Neuronal stem cell (in vitro differentiated cells): ENCODE measurements around the gene SND1.
A peak's percentile ranks its signal among the peaks of the same experiment; 100 is the strongest.

ENCODE experiments used
- DNase-seq: peaks from one replicate; pipeline ENCODE4 v3.0.0-alpha.2; 2013; ENCODE audit warnings: low spot score
- H2AFZ ChIP-seq: one replicate; pipeline ENCODE4 v1.6.1; 2013; ENCODE audit warnings: mild to moderate bottlenecking, low read length, inconsistent platforms
- H2AK5ac ChIP-seq: 2 replicates; pipeline ENCODE4 v1.6.1; 2013; ENCODE audit warnings: low read depth, mild to moderate bottlenecking, inconsistent platforms, low read length, moderate library complexity, mixed read lengths
- H2BK120ac ChIP-seq: 2 replicates; pipeline ENCODE4 v1.6.1; 2013; ENCODE audit warnings: low read depth, mild to moderate bottlenecking, inconsistent platforms, low read length, moderate library complexity, mixed read lengths
- H2BK12ac ChIP-seq: one replicate; pipeline ENCODE4 v1.6.1; 2013; ENCODE audit warnings: low read length, inconsistent platforms
- H2BK15ac ChIP-seq: 2 replicates; pipeline ENCODE4 v1.6.1; 2013; ENCODE audit warnings: mild to moderate bottlenecking, low read length, inconsistent platforms, mixed read lengths
- H2BK5ac ChIP-seq: one replicate; pipeline ENCODE4 v1.6.1; 2013; ENCODE audit warnings: inconsistent platforms, mild to moderate bottlenecking, low read length, moderate library complexity
- H3K14ac ChIP-seq: one replicate; pipeline ENCODE4 v1.6.1; 2013; ENCODE audit warnings: low read length, inconsistent platforms
- H3K18ac ChIP-seq: 2 replicates; pipeline ENCODE4 v1.6.1; 2013; ENCODE audit warnings: low read length, inconsistent platforms
- H3K23ac ChIP-seq: 2 replicates; pipeline ENCODE4 v1.6.1; 2013; ENCODE audit warnings: low read depth, mild to moderate bottlenecking, mixed read lengths, low read length, inconsistent platforms; ENCODE audit not compliant: poor library complexity
- H3K27ac ChIP-seq: replicated peaks from 3 replicates; pipeline ENCODE4 v1.5.1; 2013; ENCODE audit warnings: low read length, inconsistent platforms
- H3K27me3 ChIP-seq, 3 experiments: 2 replicates each; pipeline ENCODE4 v1.6.1; 2013; ENCODE audit warnings: low read length in 3 of 3, mild to moderate bottlenecking in 2 of 3, inconsistent platforms in 1 of 3, low read depth in 1 of 3, mixed read lengths in 1 of 3, moderate library complexity in 1 of 3; ENCODE audit not compliant: control insufficient read depth in 3 of 3, insufficient read depth in 3 of 3
- H3K36me3 ChIP-seq, 2 donors: replicated peaks in 1 of 2; 2 replicates each; pipeline ENCODE4 v1.6.1; 2013; ENCODE audit warnings: low read length in 2 of 2; ENCODE audit not compliant: control insufficient read depth in 2 of 2, insufficient read depth in 2 of 2
- H3K4ac ChIP-seq: 2 replicates; pipeline ENCODE4 v1.6.1; 2013; ENCODE audit warnings: inconsistent platforms, mild to moderate bottlenecking, low read length, moderate library complexity
- H3K4me1 ChIP-seq, 2 donors: 1 replicate in 1 of 2; 2 replicates in 1 of 2; pipeline ENCODE4 v1.6.1; 2013; ENCODE audit warnings: low read length in 2 of 2, low read depth in 1 of 2; ENCODE audit not compliant: control insufficient read depth in 2 of 2, insufficient read depth in 1 of 2
- H3K4me2 ChIP-seq: one replicate; pipeline ENCODE4 v1.6.1; 2013; ENCODE audit warnings: mild to moderate bottlenecking, low read length, inconsistent platforms; ENCODE audit not compliant: insufficient read depth, poor library complexity, severe bottlenecking
- H3K4me3 ChIP-seq, 2 donors: 2 replicates each; pipeline ENCODE4 v1.5.1; 2013; ENCODE audit warnings: low read length in 2 of 2, mild to moderate bottlenecking in 2 of 2, inconsistent platforms in 1 of 2, moderate library complexity in 1 of 2
- H3K79me1 ChIP-seq: one replicate; pipeline ENCODE4 v1.6.1; 2013; ENCODE audit warnings: low read depth, mild to moderate bottlenecking, inconsistent platforms, low read length, moderate library complexity
- H3K9ac ChIP-seq: one replicate; pipeline ENCODE4 v1.6.1; 2013; ENCODE audit warnings: mild to moderate bottlenecking, low read depth, low read length, inconsistent platforms; ENCODE audit not compliant: poor library complexity
- H3K9me3 ChIP-seq, 2 donors: replicated peaks in 1 of 2; 2 replicates each; pipeline versions ENCODE3 to v1.6.1; 2013; ENCODE audit warnings: low read length in 2 of 2, mild to moderate bottlenecking in 2 of 2, inconsistent platforms in 1 of 2, low read depth in 1 of 2, mixed read lengths in 1 of 2, moderate library complexity in 1 of 2; ENCODE audit not compliant: control insufficient read depth in 2 of 2, insufficient read depth in 1 of 2
- H4K8ac ChIP-seq: one replicate; pipeline ENCODE4 v1.6.1; 2013; ENCODE audit warnings: low read depth, mild to moderate bottlenecking, inconsistent platforms, low read length, moderate library complexity
- H4K91ac ChIP-seq: one replicate; pipeline ENCODE4 v1.6.1; 2013; ENCODE audit warnings: low read length, low read depth, mild to moderate bottlenecking, inconsistent platforms; ENCODE audit not compliant: poor library complexity
- WGBS, 2 donors: extraction: QIAGEN DNeasy Blood & Tissue Kit; methylation state at CpG; one replicate each; pipeline ENCODE4 v1.1.7; 2013; ENCODE audit warnings: missing lambda C conversion rate in 2 of 2, mixed read lengths in 1 of 2; ENCODE audit not compliant: insufficient read length in 2 of 2, insufficient replicate concordance in 1 of 2; ENCODE audit errors: extremely low coverage in 2 of 2; 5-methylcytosine and 5-hydroxymethylcytosine counted together

Gene SND1

GRCh38 chr7:128066395-128066794 is 414.4 kb downstream of the SND1 start:
- H3K27ac ChIP-seq = no peak overlapping the region
- WGBS, 2 donors = no CpG with 5 or more reads among the region's 10 CpGs

GRCh38 chr7:128066858-128067257 is 414.9 kb downstream of the SND1 start:
- H4K91ac ChIP-seq = no peak overlapping the region
- H2BK5ac ChIP-seq = no peak overlapping the region
- no peak overlapping the region for H3K27ac ChIP-seq
- no peak overlapping the region for H4K8ac ChIP-seq
- no peak overlapping the region for H3K4ac ChIP-seq
- no peaks in the 10 kb centered on the region for H3K27me3 ChIP-seq
- H2BK12ac ChIP-seq = no peak overlapping the region
- H2BK15ac ChIP-seq = no peak overlapping the region
- H3K9me3 ChIP-seq = no peaks in the 10 kb centered on the region
- H3K14ac ChIP-seq = no peak overlapping the region
- no peak overlapping the region for H3K9ac ChIP-seq
- no peak for DNase-seq
- no peak overlapping the region for H2AK5ac ChIP-seq
- peaks cover 0 to 10% of the 10 kb centered on the region in 2 donors for H3K4me1 ChIP-seq
- no CpG with 5 or more reads among the region's 5 CpGs for WGBS, 2 donors
- H3K18ac ChIP-seq = no peak overlapping the region
- H2BK120ac ChIP-seq = no peak overlapping the region
- no peak overlapping the region for H2AFZ ChIP-seq
- H3K4me3 ChIP-seq = no peak overlapping the region
- no peak overlapping the region for H3K23ac ChIP-seq
- no peaks in the 10 kb centered on the region for H3K36me3 ChIP-seq
- no peaks in the 10 kb centered on the region for H3K79me1 ChIP-seq
- H3K4me2 ChIP-seq = no peak overlapping the region

More at GRCh38 chr7:128066395-128066794, 414.4 kb downstream of the SND1 start:
- Histone ChIP-seq H3K9me3 (no peaks in the 10 kb centered on the region), H2BK15ac (no peak overlapping the region), H3K4ac (no peak overlapping the region), H3K36me3 (no peaks in the 10 kb centered on the region), H3K18ac (no peak overlapping the region), H3K27me3 (no peaks in the 10 kb centered on the region), H3K4me1 (peaks cover 4 to 15% of the 10 kb centered on the region in 2 donors), H3K23ac (no peak overlapping the region), H3K4me3 (no peak overlapping the region), H2AK5ac (no peak overlapping the region), H2AFZ (no peak overlapping the region), H3K79me1 (no peaks in the 10 kb centered on the region), H4K8ac (no peak overlapping the region), H2BK120ac (no peak overlapping the region), H2BK12ac (no peak overlapping the region), H3K4me2 (no peak overlapping the region), H2BK5ac (no peak overlapping the region), H3K9ac (peak overlapping the region; percentile 38), H3K14ac (no peak overlapping the region), H4K91ac (no peak overlapping the region)
- DNase-seq = no peak

GRCh38 chr7:128067983-128068382 is 416.0 kb downstream of the SND1 start:
- Histone ChIP-seq H3K18ac (peak overlapping the region; percentile 13), H2BK120ac (no peak overlapping the region)

GRCh38 chr7:128068785-128069184 is 416.8 kb downstream of the SND1 start:
- Histone ChIP-seq H4K8ac (no peak overlapping the region), H3K79me1 (no peaks in the 10 kb centered on the region), H3K23ac (no peak overlapping the region), H3K9ac (no peak overlapping the region), H3K27ac (no peak overlapping the region), H3K18ac (no peak overlapping the region), H2AK5ac (no peak overlapping the region), H3K9me3 (no peaks in the 10 kb centered on the region), H3K4ac (no peak overlapping the region), H4K91ac (no peak overlapping the region), H2BK12ac (no peak overlapping the region), H3K4me2 (no peak overlapping the region), H3K4me1 (peaks cover 0 to 5% of the 10 kb centered on the region in 2 donors), H3K36me3 (no peaks in the 10 kb centered on the region), H2BK15ac (no peak overlapping the region), H2BK120ac (no peak overlapping the region), H3K4me3 (no peak overlapping the region), H3K14ac (no peak overlapping the region), H2BK5ac (no peak overlapping the region), H2AFZ (no peak overlapping the region), H3K27me3 (no peaks in the 10 kb centered on the region)
- WGBS, 2 donors = no CpG with 5 or more reads among the region's 8 CpGs
- DNase-seq = no peak

More at GRCh38 chr7:128067983-128068382, 416.0 kb downstream of the SND1 start:
- no peak overlapping the region for H3K9ac ChIP-seq
- no peaks in the 10 kb centered on the region for H3K9me3 ChIP-seq
- no peak for DNase-seq
- no peaks in the 10 kb centered on the region for H3K36me3 ChIP-seq
- no peak overlapping the region for H3K4me3 ChIP-seq
- H3K4me2 ChIP-seq = no peak overlapping the region
- H3K4ac ChIP-seq = no peak overlapping the region
- H2AFZ ChIP-seq = no peak overlapping the region
- no peaks in the 10 kb centered on the region for H3K27me3 ChIP-seq
- H2BK12ac ChIP-seq = no peak overlapping the region
- H2AK5ac ChIP-seq = no peak overlapping the region
- peaks cover 0 to 5% of the 10 kb centered on the region in 2 donors for H3K4me1 ChIP-seq
- H2BK15ac ChIP-seq = no peak overlapping the region
- WGBS, 2 donors = no CpG with 5 or more reads among the region's 5 CpGs
- H3K14ac ChIP-seq = no peak overlapping the region
- no peaks in the 10 kb centered on the region for H3K79me1 ChIP-seq
- no peak overlapping the region for H4K91ac ChIP-seq
- no peak overlapping the region for H2BK5ac ChIP-seq
- H3K23ac ChIP-seq = no peak overlapping the region
- H3K27ac ChIP-seq = no peak overlapping the region
- H4K8ac ChIP-seq = no peak overlapping the region
